HEK293T (cell line): ENCODE measurements around the gene SCLT1.

Experiments
- CTCF ChIA-PET: fragments of 350-600 bp; formaldehyde crosslinking; extraction: SDS; loops from one replicate; lab custom pipeline; 2021; ENCODE audit warnings: antibody characterized with exemption, inconsistent platforms; lab: Yijun Ruan, JAX
- POLR2A ChIA-PET: fragments of 350-600 bp; formaldehyde crosslinking; extraction: SDS; loops from one replicate; lab custom pipeline; 2020; ENCODE audit warnings: antibody characterized with exemption, inconsistent platforms; lab: Yijun Ruan, JAX
- DNase-seq: peaks from one replicate; pipeline ENCODE4 v3.0.0; 2012; ENCODE audit warnings: mixed read lengths; ENCODE audit errors: extremely low spot score
- ARNT ChIP-seq: fragments of 450-650 bp; IDR thresholded peaks from 2 replicates; pipeline ENCODE4 v1.6.1; 2017; ENCODE audit warnings: mild to moderate bottlenecking
- BHLHE40 ChIP-seq: fragments of 450-650 bp; IDR thresholded peaks from 2 replicates; pipeline ENCODE4 v1.6.1; 2016; ENCODE audit warnings: mild to moderate bottlenecking, moderate library complexity, borderline replicate concordance
- CTBP1 ChIP-seq: fragments of 450-650 bp; IDR thresholded peaks from 2 replicates; pipeline ENCODE4 v1.6.1; 2016; ENCODE audit warnings: borderline replicate concordance
- ELF4 ChIP-seq: fragments of 450-650 bp; IDR thresholded peaks from 2 replicates; pipeline ENCODE4 v1.6.1; 2017; ENCODE audit warnings: antibody characterized with exemption
- FOXA1 ChIP-seq: fragments of 450-650 bp; IDR thresholded peaks from 2 replicates; pipeline ENCODE4 v1.6.1; 2016; ENCODE audit warnings: mild to moderate bottlenecking
- FOXK2 ChIP-seq: fragments of 450-650 bp; IDR thresholded peaks from 2 replicates; pipeline ENCODE4 v1.6.1; 2016; ENCODE audit warnings: mild to moderate bottlenecking
- FOXM1 ChIP-seq: fragments of 450-650 bp; IDR thresholded peaks from 2 replicates; pipeline ENCODE4 v1.6.1; 2017; ENCODE audit warnings: mild to moderate bottlenecking, borderline replicate concordance
- HDGF ChIP-seq: fragments of 450-650 bp; IDR thresholded peaks from 2 replicates; pipeline ENCODE4 v1.6.1; 2017; ENCODE audit warnings: antibody characterized with exemption, borderline replicate concordance
- L3MBTL2 ChIP-seq: fragments of 450-650 bp; conservative IDR thresholded peaks from 2 replicates; pipeline ENCODE4 v1.6.1; 2016; ENCODE audit warnings: mild to moderate bottlenecking
- LEF1 ChIP-seq: fragments of 450-650 bp; IDR thresholded peaks from 2 replicates; pipeline ENCODE4 v1.6.1; 2017; ENCODE audit warnings: mild to moderate bottlenecking, borderline replicate concordance
- NFRKB ChIP-seq: fragments of 450-650 bp; IDR thresholded peaks from 2 replicates; pipeline ENCODE4 v1.6.1; 2016; ENCODE audit warnings: mild to moderate bottlenecking, moderate library complexity
- SP1 ChIP-seq: fragments of 450-650 bp; IDR thresholded peaks from 2 replicates; pipeline ENCODE4 v1.6.1; 2017
- SUZ12 ChIP-seq: fragments of 450-650 bp; IDR thresholded peaks from 2 replicates; pipeline ENCODE4 v1.6.1; 2016; ENCODE audit warnings: mild to moderate bottlenecking
- TARDBP ChIP-seq: fragments of 450-650 bp; IDR thresholded peaks from 2 replicates; pipeline ENCODE4 v1.6.1; 2016
- ZNF384 ChIP-seq: fragments of 450-650 bp; IDR thresholded peaks from 2 replicates; pipeline ENCODE4 v1.6.1; 2016
- TF ChIP-seq, protein P1 (sequence below): fragments of 450-650 bp; IDR thresholded peaks from 2 replicates; pipeline ENCODE4 v1.6.1; 2016

The SCLT1 gene

DNA sequence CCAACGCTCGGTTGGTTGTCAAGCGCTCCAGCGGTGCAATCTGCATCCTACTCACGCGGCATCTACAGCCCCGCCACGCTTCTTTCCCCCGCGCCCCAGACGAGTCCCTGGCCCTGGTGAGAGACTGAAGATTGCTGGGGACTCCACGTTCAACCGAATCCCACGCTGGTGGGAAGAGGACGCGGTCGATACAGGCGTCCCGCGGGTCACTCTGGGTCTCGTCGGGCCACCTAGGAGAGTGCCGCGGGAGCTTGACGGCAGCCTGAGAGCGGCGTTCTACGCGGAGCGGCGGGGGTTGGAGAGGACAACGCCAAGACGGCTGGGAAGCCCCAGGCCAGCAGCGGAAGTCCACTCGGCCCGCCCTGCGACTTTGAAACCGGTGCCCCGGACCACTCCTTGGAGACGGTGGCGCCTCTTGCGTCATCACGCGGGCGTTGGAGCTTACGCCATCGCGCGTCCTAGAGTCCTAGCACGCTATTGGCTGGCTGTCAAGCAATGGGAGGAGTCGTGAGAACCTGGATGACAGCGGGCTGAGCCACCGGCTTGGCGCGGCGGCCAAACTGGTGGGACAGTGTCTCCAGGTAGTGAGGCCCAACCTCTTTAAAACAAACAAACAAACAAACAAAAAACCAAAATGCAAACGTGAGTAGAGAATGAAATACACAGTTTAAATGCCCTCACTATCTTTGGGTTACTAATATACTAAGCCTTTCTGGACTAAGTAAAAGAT lies at the start of gene SCLT1:
TSS of gene SCLT1 (minus strand) at position 349 of the 730 bp plus-strand sequence. CDS start 436 bp downstream, outside the sequence.
- ChIA-PET CTCF (no interaction called here), POLR2A (interaction anchor here (0.9 to 2.1 kb wide), 8 partner anchors 11 to 608 kb away, joined by 3 to 7 read pairs (median 4); no protein-coding TSS in a partner anchor)
- TF ChIP-seq ELF4 (no peak), L3MBTL2 (peak; percentile 95), FOXM1 (peak; percentile 94), BHLHE40 (no peak)
- TF ChIP-seq, protein P1, sequence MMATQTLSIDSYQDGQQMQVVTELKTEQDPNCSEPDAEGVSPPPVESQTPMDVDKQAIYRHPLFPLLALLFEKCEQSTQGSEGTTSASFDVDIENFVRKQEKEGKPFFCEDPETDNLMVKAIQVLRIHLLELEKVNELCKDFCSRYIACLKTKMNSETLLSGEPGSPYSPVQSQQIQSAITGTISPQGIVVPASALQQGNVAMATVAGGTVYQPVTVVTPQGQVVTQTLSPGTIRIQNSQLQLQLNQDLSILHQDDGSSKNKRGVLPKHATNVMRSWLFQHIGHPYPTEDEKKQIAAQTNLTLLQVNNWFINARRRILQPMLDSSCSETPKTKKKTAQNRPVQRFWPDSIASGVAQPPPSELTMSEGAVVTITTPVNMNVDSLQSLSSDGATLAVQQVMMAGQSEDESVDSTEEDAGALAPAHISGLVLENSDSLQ = peak; percentile 88
- peak; percentile 92 for DNase-seq

DNA sequence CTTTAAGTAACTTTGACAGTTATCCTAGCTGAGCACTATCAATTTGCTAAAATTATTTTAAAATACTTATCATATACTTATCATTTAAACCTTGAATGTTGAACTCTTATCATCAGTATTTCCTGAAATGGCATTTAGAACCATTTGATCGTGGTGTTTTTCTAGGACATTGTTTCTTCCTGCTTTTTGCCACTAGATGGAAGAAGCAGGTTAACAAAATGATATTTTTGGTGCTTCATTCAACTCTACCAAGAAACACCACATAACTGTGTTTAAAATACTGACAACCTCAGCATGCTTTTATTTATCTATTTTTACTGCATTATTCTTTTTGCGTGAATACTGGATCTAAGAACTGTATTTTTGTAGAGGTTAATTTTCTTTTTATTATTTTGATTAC lies 47.2 kb upstream of the SCLT1 start:
- DNase-seq = no peak
- no peak for TF ChIP-seq BHLHE40
- TF ChIP-seq SUZ12 = no peak
- TF ChIP-seq FOXM1 = no peak
- TF ChIP-seq ZNF384 = no peak
- no peak for TF ChIP-seq ARNT
- TF ChIP-seq FOXK2 = no peak
- no peak for TF ChIP-seq FOXA1
- TF ChIP-seq TARDBP = no peak
- no peak for TF ChIP-seq L3MBTL2
- TF ChIP-seq LEF1 = no peak
- TF ChIP-seq, protein P1 = no peak
- no peak for TF ChIP-seq SP1
- TF ChIP-seq ELF4 = no peak
- no peak for TF ChIP-seq CTBP1
- TF ChIP-seq HDGF = no peak
- TF ChIP-seq NFRKB = no peak
- ChIA-PET CTCF (no interaction called here), POLR2A (no interaction called here)

DNA sequence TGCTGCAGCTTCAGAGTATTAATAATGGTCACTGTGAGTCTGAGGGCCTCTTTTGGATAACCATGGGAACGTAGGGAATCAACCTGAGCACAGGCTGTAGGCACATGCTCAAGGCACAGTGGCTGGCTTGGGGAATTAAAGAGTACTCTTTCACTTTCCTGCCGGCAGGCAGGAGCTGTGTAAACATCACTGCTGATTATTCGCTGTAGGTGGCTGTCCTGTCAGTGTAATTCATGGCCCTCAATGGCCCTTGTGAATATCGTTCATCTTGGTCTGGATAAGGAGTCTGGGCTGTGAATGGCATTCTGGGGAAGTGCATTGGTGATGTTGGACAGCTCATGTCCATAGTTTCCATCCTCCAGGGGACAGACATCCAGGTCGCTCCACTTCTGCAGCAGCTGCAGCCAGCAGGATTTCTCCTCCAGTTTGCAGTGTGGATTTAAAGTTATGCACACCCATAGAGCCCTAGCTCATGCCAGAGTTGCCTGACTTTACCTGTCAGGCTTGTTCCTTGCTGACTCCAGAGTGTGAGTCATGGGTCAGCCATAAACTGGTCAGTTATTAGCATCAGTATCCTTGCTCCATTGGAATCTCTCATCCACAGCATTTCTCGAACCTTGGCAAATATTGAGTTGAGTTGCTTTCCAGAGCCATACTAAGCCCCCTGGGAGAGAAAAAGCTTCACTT lies 45.6 kb upstream of the SCLT1 start:
- ChIA-PET CTCF (interaction anchor here (0.6 kb wide), 1 partner anchor 1805 kb away, joined by 3 read pairs; no protein-coding TSS in a partner anchor), POLR2A (no interaction called here)
- DNase-seq = peak; percentile 55
- TF ChIP-seq ARNT (no peak), FOXK2 (no peak), CTBP1 (0 out of 2 replicates have a peak, but pooled peaks have one; percentile 5), SUZ12 (no peak), FOXA1 (peak; percentile 66), L3MBTL2 (peak; percentile 53; the same call in 1 of the 2 replicates)
- TF ChIP-seq, protein P1 = peak; percentile 96

DNA sequence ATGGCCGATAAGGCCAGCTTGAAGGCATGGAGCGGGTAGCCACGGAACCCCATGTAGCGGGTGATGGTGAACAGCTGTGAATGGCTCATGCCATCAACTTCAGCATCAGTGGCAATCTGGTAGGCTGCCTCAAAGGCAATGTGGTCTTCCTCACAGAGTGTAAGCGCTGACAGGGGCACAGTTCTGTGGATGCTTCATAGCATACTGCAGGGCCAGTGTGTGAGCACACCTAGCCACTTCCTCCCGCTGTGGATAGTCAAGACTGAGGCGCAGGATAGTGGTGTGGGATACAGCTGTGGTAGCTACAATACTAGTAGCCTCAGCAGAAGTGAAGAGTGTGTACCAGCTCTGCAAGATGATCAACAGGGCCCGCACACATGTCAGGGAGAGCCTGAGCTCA lies 43.1 kb upstream of the SCLT1 start:
- TF ChIP-seq HDGF (no peak), SP1 (no peak), BHLHE40 (no peak), CTBP1 (no peak), ELF4 (no peak), FOXA1 (no peak), FOXM1 (no peak), ARNT (no peak)
- TF ChIP-seq, protein P1 = no peak
- no peak for DNase-seq
- CTCF ChIA-PET = interaction anchor here (0.6 kb wide), 1 partner anchor 8 kb away, joined by 3 read pairs; no protein-coding TSS in a partner anchor
- POLR2A ChIA-PET = no interaction called here

DNA sequence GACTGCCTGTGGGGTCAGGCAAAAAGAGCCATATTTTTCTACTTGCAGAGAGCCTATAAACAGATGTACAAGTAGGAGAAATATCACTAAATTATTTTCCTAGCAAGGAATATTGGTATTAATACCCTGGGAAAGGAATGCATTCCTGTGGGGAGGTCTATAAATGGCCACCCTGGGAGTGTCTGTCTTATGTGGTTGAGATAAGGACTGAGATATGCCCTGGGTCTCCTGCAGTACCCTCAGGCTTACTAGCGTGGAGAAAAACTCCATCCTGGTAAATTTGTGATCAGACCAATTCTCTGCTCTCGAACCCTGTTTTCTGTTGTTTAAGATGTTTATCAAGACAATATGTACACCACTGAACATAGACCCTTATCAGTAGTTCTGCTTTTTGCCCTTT lies 38.0 kb upstream of the SCLT1 start:
- TF ChIP-seq SP1 (no peak), FOXA1 (no peak), SUZ12 (no peak), ELF4 (no peak)
- TF ChIP-seq, protein P1 = no peak
- POLR2A ChIA-PET = no interaction called here
- CTCF ChIA-PET = no interaction called here
- no peak for DNase-seq
